Sigmoid colon (tissue), 4 donors: ENCODE results near the gene BGLAP.

Experiments
- CTCF ChIP-seq, 4 experiments: fragments of 450-650 bp in 3 of 4; fragments of 200-600 bp in 1 of 4; IDR thresholded peaks; one replicate each; pipeline ENCODE4 v1.5.1; 2016 to 2019; ENCODE audit warnings: antibody characterized with exemption in 4 of 4, mild to moderate bottlenecking in 3 of 4, moderate library complexity in 2 of 4
- POLR2A ChIP-seq, 2 donors: fragments of 450-650 bp; IDR thresholded peaks; one replicate each; pipeline ENCODE4 v1.6.1; 2016; ENCODE audit warnings: antibody characterized with exemption in 2 of 2, mild to moderate bottlenecking in 2 of 2, moderate library complexity in 2 of 2
- POLR2AphosphoS5 ChIP-seq, 4 donors: sonication (generic); formaldehyde crosslinking; IDR thresholded peaks; one replicate each; pipeline ENCODE4 v1.6.1; 2017; ENCODE audit warnings: antibody characterized with exemption in 4 of 4

- TF ChIP-seq CTCF (IDR thresholded peaks at IDR 0.05) (no peak), POLR2A (IDR thresholded peaks at IDR 0.05) (no peak), POLR2AphosphoS5 (IDR thresholded peaks at IDR 0.05) (no peak)
These were observed 39.3 kb downstream of the BGLAP start for GRCh38 chr1:156281281-156281680.
